Progenitor cell of endocrine pancreas (in vitro differentiated cells): Measurements from ENCODE around the gene GOLGA8H. TPM values are rescaled to one million over a fixed set of nuclear protein-coding genes. Genes with fewer than 3 reads are reported as not detected.

Source experiments
- total RNA-seq: library from RNA; stranded (reverse); gene quantifications from 2 replicates; pipeline ENCODE4 v1.2.1, GENCODE V29; 2021

The GOLGA8H gene
- total RNA-seq, 1 donor from 2014 or later = 0.34 TPM

Other genes with a start within 250 kb of the GOLGA8H start
- 0.96 and 1.1 TPM in 2 replicates for gene CHRFAM7A, start 210.5 kb upstream of the GOLGA8H start, total RNA-seq
- 0.31 and 0.55 TPM in 2 replicates for gene GOLGA8R, start 189.8 kb upstream of the GOLGA8H start, total RNA-seq
- gene GOLGA8Q, start 52.0 kb upstream of the GOLGA8H start, total RNA-seq = not detected in 2 replicates